ENCODE measurements around the gene PKN1. TPM values are rescaled to one million over a fixed set of nuclear protein-coding genes. Genes with fewer than 3 reads are reported as not detected.
"Not testable (repeated sequence)": the region's sequence is repeated elsewhere in the genome, so short reads cannot be mapped to it uniquely, and the experiment has no call there.

The PKN1 gene
- total and polyA plus RNA-seq, 2 of the 4 experiments (the other 2 are of a cell fraction), result 39.1 to 41.4 TPM

DNA sequence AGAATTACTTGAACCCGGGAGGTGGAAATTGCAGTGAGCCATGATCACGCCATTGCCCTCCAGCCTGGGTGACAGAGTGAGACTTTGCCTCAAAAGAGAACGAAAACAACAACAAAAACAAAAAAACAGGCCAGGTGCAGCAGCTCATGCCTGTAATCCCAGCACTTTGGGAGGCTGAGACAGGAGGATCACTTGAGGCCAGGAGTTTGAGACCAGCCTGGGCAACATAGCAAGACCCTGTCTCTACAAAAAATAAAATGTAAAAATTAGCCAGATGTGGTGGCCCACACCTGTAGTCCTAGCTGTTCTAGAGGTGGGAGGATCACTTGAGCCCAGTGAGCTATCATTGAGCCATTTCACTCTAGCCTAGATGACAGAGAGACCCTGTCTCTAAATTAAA lies 19.2 kb downstream of the PKN1 start:
- H3K4me3 ChIP-seq (ENCODE audit: insufficient read depth, low read depth, low read length); H3K4ac ChIP-seq (ENCODE audit: low read depth, low read length); H4K20me1 ChIP-seq (ENCODE audit: insufficient read depth, low read length); H3K23ac ChIP-seq (ENCODE audit: low read depth, low read length); POLR2A ChIA-PET (ENCODE audit: unreplicated experiment); H2AFZ ChIP-seq (replicated peaks; ENCODE audit: low read length, poor library complexity); H2BK120ac ChIP-seq (ENCODE audit: low read depth, low read length); in situ Hi-C loops (cut with MboI; ENCODE audit: low sequenced_read_pairs); H3K18ac ChIP-seq (ENCODE audit: low read depth, low read length); H3K4me2 ChIP-seq (ENCODE audit: low read depth, low read length); H4K8ac ChIP-seq (ENCODE audit: low read depth in 2 of 2, low read length in 2 of 2); CTCF ChIA-PET; H3K27me3 ChIP-seq (ENCODE audit: control insufficient read depth, insufficient read depth, low read length); H3K9ac ChIP-seq (ENCODE audit: low read depth, low read length); H3K9me3 ChIP-seq (ENCODE audit: control insufficient read depth, insufficient read depth, low read length); BruUV-seq (replicated peaks); H3K56ac ChIP-seq (ENCODE audit: extremely low read depth, insufficient read depth, low read length); DNase-seq; ATAC-seq (ENCODE audit: low read depth); H3K27ac ChIP-seq (ENCODE audit: insufficient read depth, low read length); H2BK5ac ChIP-seq (ENCODE audit: low read depth, low read length, poor library complexity, severe bottlenecking); H3K4me1 ChIP-seq (ENCODE audit: control insufficient read depth, insufficient read depth, low read length); H4K91ac ChIP-seq (ENCODE audit: insufficient read depth, low read depth, low read length); H2AK5ac ChIP-seq (ENCODE audit: low read depth, low read length); H2BK20ac ChIP-seq (ENCODE audit: low read depth, low read length); dilution Hi-C loops (cut with HindIII; ENCODE audit: low sequenced_read_pairs, unreplicated experiment); H4K5ac ChIP-seq (ENCODE audit: low read depth, low read length); H2BK15ac ChIP-seq (ENCODE audit: low read depth, low read length); H2AK9ac ChIP-seq (replicated peaks; ENCODE audit: low read depth, low read length, poor library complexity); H3K14ac ChIP-seq (replicated peaks; ENCODE audit: low read depth, low read length); intact Hi-C loops (cut with micrococcal nuclease): not testable (repeated sequence)
- peaks cover 46% of the 10 kb centered on the region for H3K36me3 ChIP-seq (ENCODE audit: control insufficient read depth, insufficient read depth, low read length)
- no CpG with 5 or more reads among the region's 3 CpGs for WGBS, 2 experiments (ENCODE audit: extremely low coverage in 2 of 2, insufficient read length in 1 of 2)
- peaks cover 0 to 14% of the 10 kb centered on the region in 2 experiments; a peak in 3 of 4 replicates for H3K79me1 ChIP-seq (ENCODE audit: low read depth in 1 of 2, low read length in 2 of 2)
- peaks cover 11% of the 10 kb centered on the region for H3K9me1 ChIP-seq (ENCODE audit: insufficient read depth, low read length)

All from IMR-90 (cell line).